SK-N-SH treated with all-trans-retinoic acid at 6 μM for 48 hours (cell line): ENCODE data around the gene NRGN.

Experiments used
- ATAC-seq: fragments of 200-7000 bp; cut with Tn5 transposase; 3 replicates; pipeline ENCODE4 v1.9.1; 2020; ENCODE audit warnings: mild to moderate bottlenecking, moderate library complexity
- ARNTL ChIP-seq: fragments of 450-650 bp; formaldehyde crosslinking; IDR thresholded peaks from 2 replicates; pipeline ENCODE4 v1.5.0; 2020; ENCODE audit warnings: low read depth, mild to moderate bottlenecking, moderate library complexity, borderline replicate concordance
- BACH2 ChIP-seq: fragments of 250-450 bp; sonication (Bioruptor Pico); IDR thresholded peaks from 2 replicates; pipeline ENCODE4 v1.9.0; 2021; ENCODE audit warnings: mild to moderate bottlenecking, borderline replicate concordance
- CREB5 ChIP-seq: fragments of 250-450 bp; sonication (Bioruptor Pico); IDR thresholded peaks from 2 replicates; pipeline ENCODE4 v1.5.1; 2020; ENCODE audit warnings: low read depth, mild to moderate bottlenecking, moderate library complexity
- CSDC2 ChIP-seq: fragments of 250-450 bp; sonication (Bioruptor Pico); IDR thresholded peaks from 2 replicates; pipeline ENCODE4 v1.5.0; 2020; ENCODE audit warnings: mild to moderate bottlenecking, moderate library complexity
- CSRNP3 ChIP-seq: fragments of 250-450 bp; sonication (Bioruptor Pico); IDR thresholded peaks from 2 replicates; pipeline ENCODE4 v1.5.1; 2021; ENCODE audit warnings: mild to moderate bottlenecking, moderate library complexity
- ESRRG ChIP-seq: fragments of 250-450 bp; sonication (Bioruptor Pico); IDR thresholded peaks from 2 replicates; pipeline ENCODE4 v1.6.1; 2021; ENCODE audit warnings: mild to moderate bottlenecking
- GLIS3 ChIP-seq: fragments of 250-450 bp; sonication (Bioruptor Pico); IDR thresholded peaks from 2 replicates; pipeline ENCODE4 v1.5.0; 2020; ENCODE audit warnings: mild to moderate bottlenecking, moderate library complexity
- ISL1 ChIP-seq: fragments of 250-450 bp; sonication (Bioruptor Pico); IDR thresholded peaks from 2 replicates; pipeline ENCODE4 v2.1.2; 2022; ENCODE audit warnings: mild to moderate bottlenecking, moderate library complexity
- OSR1 ChIP-seq: fragments of 250-450 bp; sonication (Bioruptor Pico); IDR thresholded peaks from 2 replicates; pipeline ENCODE4 v1.8.0; 2022; ENCODE audit warnings: moderate library complexity, mild to moderate bottlenecking, inconsistent platforms
- PATZ1 ChIP-seq: fragments of 250-450 bp; sonication (Bioruptor Pico); IDR thresholded peaks from 2 replicates; pipeline ENCODE4 v1.8.0; 2020; ENCODE audit warnings: mild to moderate bottlenecking, moderate library complexity, borderline replicate concordance
- POU6F1 ChIP-seq: fragments of 250-450 bp; sonication (Bioruptor Pico); IDR thresholded peaks from 2 replicates; pipeline ENCODE4 v1.8.0; 2021; ENCODE audit warnings: low read depth, mild to moderate bottlenecking, moderate library complexity, borderline replicate concordance
- RARB ChIP-seq: fragments of 250-450 bp; sonication (Bioruptor Pico); IDR thresholded peaks from 2 replicates; pipeline ENCODE4 v1.8.0; 2021; ENCODE audit warnings: mild to moderate bottlenecking, moderate library complexity
- SNAI2 ChIP-seq: fragments of 250-450 bp; sonication (Bioruptor Pico); IDR thresholded peaks from 2 replicates; pipeline ENCODE4 v1.5.0; 2020; ENCODE audit warnings: mild to moderate bottlenecking, moderate library complexity
- TCF4 ChIP-seq: fragments of 250-450 bp; sonication (Bioruptor Pico); IDR thresholded peaks from 2 replicates; pipeline ENCODE4 v1.8.0; 2021; ENCODE audit warnings: mild to moderate bottlenecking, moderate library complexity, borderline replicate concordance
- TOX ChIP-seq: fragments of 250-450 bp; sonication (Bioruptor Pico); IDR thresholded peaks from 2 replicates; pipeline ENCODE4 v1.8.0; 2021; ENCODE audit warnings: mild to moderate bottlenecking, moderate library complexity, borderline replicate concordance
- TSHZ2 ChIP-seq: fragments of 250-450 bp; sonication (Bioruptor Pico); IDR thresholded peaks from 2 replicates; pipeline ENCODE4 v1.5.0; 2020; ENCODE audit warnings: mild to moderate bottlenecking, moderate library complexity
- ZC3H10 ChIP-seq: fragments of 250-450 bp; sonication (Bioruptor Pico); IDR thresholded peaks from 2 replicates; pipeline ENCODE4 v1.5.1; 2021; ENCODE audit warnings: mild to moderate bottlenecking, moderate library complexity
- ZFP3 ChIP-seq: fragments of 250-450 bp; sonication (Bioruptor Pico); IDR thresholded peaks from 2 replicates; pipeline ENCODE4 v1.5.0; 2020; ENCODE audit warnings: mild to moderate bottlenecking, moderate library complexity
- ZFP30 ChIP-seq: fragments of 450-650 bp; formaldehyde crosslinking; IDR thresholded peaks from 2 replicates; pipeline ENCODE4 v1.5.0; 2022; ENCODE audit warnings: mild to moderate bottlenecking, moderate library complexity
- ZNF565 ChIP-seq: fragments of 450-650 bp; formaldehyde crosslinking; conservative IDR thresholded peaks from 2 replicates; pipeline ENCODE4 v1.5.0; 2020; ENCODE audit warnings: low read depth, mild to moderate bottlenecking, moderate library complexity
- ZNF8 ChIP-seq: fragments of 450-650 bp; formaldehyde crosslinking; IDR thresholded peaks from 2 replicates; pipeline ENCODE4 v1.5.0; 2020; ENCODE audit warnings: mild to moderate bottlenecking, moderate library complexity

Gene NRGN

GRCh38 chr11:124739479-124740276, at the start of gene NRGN:
NRGN (plus strand) TSS chr11:124739942; CDS start chr11:124740085, 143 bp downstream.
- no peak for TF ChIP-seq ZC3H10
- TF ChIP-seq, all 23 proteins: peak for 0

GRCh38 chr11:124693142-124693541, 46.6 kb upstream of the NRGN start:
- no peak for ATAC-seq
- TF ChIP-seq ZFP30 (CRISPR knock-in tag) (no peak), RARB (no peak), PATZ1 (no peak)

More at GRCh38 chr11:124739479-124740276, at the start of gene NRGN:
- ATAC-seq: peak; percentile 99

- no peak for ATAC-seq
- TF ChIP-seq TCF4 (CRISPR knock-in tag): no peak
- TF ChIP-seq PATZ1: no peak
- no peak for TF ChIP-seq GLIS3 (CRISPR knock-in tag)
- TF ChIP-seq ZNF8: no peak
- TF ChIP-seq CREB5 (CRISPR knock-in tag): no peak
- TF ChIP-seq, all 23 proteins: peak for 0
Observed at GRCh38 chr11:124699547-124699946, 40.2 kb upstream of the NRGN start.

GRCh38 chr11:124700028-124700427, 39.7 kb upstream of the NRGN start:
- no peak for TF ChIP-seq BACH2
- TF ChIP-seq ESRRG (CRISPR knock-in tag): no peak
- TF ChIP-seq TOX: no peak
- TF ChIP-seq ZNF8: no peak
- no peak for TF ChIP-seq CSRNP3 (CRISPR knock-in tag)
- TF ChIP-seq SNAI2 (CRISPR knock-in tag): no peak
- ATAC-seq: no peak

- no peak for ATAC-seq
- TF ChIP-seq TCF4 (CRISPR knock-in tag) (no peak), POU6F1 (CRISPR knock-in tag) (no peak), ARNTL (CRISPR knock-in tag) (no peak), ZFP30 (CRISPR knock-in tag) (no peak), ZFP3 (CRISPR knock-in tag) (no peak), ZNF565 (CRISPR knock-in tag) (no peak), TSHZ2 (no peak), SNAI2 (CRISPR knock-in tag) (no peak), ISL1 (no peak), OSR1 (CRISPR knock-in tag) (no peak), ZNF8 (no peak), GLIS3 (CRISPR knock-in tag) (no peak), ZC3H10 (no peak), CSDC2 (CRISPR knock-in tag) (no peak), PATZ1 (no peak)
Observed at GRCh38 chr11:124707829-124708228, 31.9 kb upstream of the NRGN start.
